Activated CD8-positive, alpha-beta memory T cell treated with anti-CD3 and anti-CD28 coated beads for 48 hours (primary cell): Measurements from ENCODE around the gene VTI1A.
"Not testable (repeated sequence)": the region's sequence is repeated elsewhere in the genome, so short reads cannot be mapped to it uniquely, and the experiment has no call there.

Source experiments
- DNase-seq, 3 experiments: peaks; one replicate each; pipeline ENCODE4 v3.0.0-alpha.2; 2020; ENCODE audit warnings: low read depth in 2 of 3, low spot score in 2 of 3

VTI1A gene

GRCh38 chr10:112716076-112716475 lies 269.1 kb downstream of the VTI1A start:
- DNase-seq = no peak

DNA sequence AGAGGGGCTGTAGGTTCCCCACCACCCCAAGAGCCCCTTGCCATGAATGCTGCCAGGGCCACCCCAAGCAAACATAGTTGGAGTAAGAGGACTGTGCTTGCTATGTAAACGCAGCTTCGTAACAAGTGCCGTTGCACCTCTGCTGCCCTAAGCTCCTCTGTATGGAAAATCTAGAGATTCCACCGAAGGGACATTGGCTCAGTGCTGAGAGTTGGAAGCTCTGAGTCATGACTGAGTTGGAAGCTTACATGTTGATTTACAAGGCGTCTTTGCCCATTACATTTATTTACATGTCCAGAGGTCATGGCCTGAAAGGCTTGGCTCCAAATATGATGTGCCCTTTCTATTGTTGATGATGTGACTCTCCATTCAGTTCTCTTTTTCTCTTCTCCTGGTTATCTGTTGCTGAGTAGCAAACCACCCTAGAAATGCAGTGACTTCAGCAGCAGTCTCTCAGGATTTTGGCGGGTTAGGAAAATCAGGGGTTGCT lies 270.0 kb downstream of the VTI1A start:
- DNase-seq = no peak

DNA sequence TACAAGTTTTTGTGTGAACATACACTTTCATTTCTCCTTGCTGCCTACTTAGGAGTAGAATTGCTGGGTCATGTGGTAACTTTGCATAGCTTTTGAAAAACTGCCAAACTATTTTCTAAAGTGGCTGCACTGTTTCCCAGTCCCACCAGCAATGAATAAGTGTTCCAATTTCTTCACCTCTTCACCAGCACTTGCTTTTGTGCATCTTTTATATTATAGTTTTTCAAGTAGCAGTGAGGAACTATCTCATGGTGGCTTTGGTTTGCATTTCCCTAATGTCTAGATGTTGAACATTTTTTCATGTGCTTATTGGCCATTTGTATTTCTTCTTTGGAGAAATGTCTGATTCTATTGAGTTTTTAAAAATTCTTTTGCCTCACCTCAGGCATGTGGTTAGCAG lies 273.2 kb downstream of the VTI1A start:
- DNase-seq = no peak

GRCh38 chr10:112721080-112721698 lies 274.2 kb downstream of the VTI1A start:
- no peak for DNase-seq

GRCh38 chr10:112722758-112723157 lies 275.7 kb downstream of the VTI1A start:
- no peak for DNase-seq

DNA sequence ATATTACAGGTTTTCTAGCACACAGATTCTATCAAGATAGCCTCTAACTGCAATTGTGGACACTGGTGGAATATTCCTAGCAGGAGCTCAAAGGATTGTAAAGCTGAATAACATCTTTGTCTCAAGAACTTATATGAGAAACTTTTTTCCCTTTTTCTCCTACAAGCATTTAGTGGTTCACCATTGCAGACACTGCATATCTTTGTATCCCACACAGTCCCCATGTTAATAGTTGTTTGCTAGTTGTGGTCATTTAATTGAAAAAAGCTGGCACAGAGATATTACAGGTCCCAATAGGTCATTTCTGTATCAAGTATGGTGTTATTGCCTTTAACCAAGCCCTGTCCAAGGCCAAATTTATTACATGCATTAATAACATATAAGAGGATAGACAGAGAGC lies 276.9 kb downstream of the VTI1A start:
- no peak for DNase-seq

GRCh38 chr10:112724404-112724991 lies 277.5 kb downstream of the VTI1A start:
- no peak for DNase-seq

- no peak for DNase-seq
Observed at GRCh38 chr10:112728118-112728883, 281.3 kb downstream of the VTI1A start.

DNA sequence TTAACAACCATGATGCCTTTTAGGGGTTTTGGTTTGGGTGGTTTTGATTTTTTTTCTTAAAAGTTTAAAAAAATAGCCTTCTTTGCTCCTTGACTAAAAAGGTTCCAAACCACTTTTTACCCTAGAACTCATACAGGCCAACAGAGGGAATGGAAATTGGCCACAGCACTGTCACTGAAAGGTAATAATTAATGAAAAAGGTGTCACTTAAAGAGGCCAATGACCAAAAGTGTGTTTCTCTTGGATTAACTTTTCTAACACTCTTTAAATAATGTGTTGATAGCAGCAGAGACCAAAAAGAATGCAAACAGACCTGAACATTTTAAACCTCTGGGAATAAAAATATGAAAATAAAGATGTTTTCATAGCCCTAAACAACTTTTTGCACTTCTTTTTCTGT lies 282.0 kb downstream of the VTI1A start:
- DNase-seq = no peak

DNA sequence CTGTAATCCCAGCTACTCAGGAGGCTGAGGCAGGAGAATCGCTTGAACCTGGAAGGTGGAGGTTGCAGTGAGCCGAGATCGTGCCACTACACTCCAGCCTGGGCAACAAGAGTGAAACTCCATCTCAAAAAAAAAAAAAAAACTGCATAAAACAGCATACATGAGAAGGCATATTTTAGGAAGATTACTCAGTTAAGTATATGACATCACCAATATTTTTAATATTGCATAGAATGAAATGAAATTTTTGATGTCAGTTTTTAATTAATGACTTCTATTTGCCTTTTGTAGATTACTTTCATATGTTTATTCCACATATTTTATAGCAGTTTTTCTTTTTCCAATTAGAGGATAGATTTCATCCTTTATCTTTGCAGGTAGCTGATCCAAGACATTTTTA lies 284.4 kb downstream of the VTI1A start:
- not testable (repeated sequence) for DNase-seq

DNA sequence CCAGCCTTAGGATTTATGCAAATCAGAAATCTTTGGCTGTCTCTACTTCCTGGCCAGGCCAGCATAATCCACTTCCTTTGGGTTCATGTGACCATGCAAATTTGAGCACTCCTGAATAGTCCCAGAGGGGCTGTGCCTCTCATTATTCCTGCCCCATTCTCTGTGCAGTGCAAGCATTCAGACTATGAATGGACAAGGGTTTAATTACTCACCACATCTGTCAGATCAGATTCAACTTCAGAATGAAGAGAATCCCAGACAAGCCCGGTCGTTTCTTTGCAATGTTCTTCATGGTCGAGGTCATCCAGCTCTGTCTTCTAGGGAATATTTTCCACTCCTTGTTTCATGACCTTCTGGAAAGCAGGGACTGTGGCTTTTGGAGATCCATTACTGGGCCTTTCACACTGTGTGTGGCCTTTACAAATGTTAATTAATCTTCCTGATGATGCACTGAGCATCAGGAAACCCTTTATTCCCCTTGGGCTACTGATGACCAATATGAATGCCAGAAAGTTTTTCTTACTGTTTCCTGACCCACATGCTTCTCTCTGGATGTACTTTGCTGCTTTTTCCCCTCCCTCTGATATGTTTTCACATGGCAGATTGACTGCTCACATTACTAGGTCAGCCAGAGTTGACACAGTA lies 285.4 kb downstream of the VTI1A start:
- DNase-seq = no peak

- no peak for DNase-seq
Observed at GRCh38 chr10:112735041-112735695, 288.2 kb downstream of the VTI1A start.

DNA sequence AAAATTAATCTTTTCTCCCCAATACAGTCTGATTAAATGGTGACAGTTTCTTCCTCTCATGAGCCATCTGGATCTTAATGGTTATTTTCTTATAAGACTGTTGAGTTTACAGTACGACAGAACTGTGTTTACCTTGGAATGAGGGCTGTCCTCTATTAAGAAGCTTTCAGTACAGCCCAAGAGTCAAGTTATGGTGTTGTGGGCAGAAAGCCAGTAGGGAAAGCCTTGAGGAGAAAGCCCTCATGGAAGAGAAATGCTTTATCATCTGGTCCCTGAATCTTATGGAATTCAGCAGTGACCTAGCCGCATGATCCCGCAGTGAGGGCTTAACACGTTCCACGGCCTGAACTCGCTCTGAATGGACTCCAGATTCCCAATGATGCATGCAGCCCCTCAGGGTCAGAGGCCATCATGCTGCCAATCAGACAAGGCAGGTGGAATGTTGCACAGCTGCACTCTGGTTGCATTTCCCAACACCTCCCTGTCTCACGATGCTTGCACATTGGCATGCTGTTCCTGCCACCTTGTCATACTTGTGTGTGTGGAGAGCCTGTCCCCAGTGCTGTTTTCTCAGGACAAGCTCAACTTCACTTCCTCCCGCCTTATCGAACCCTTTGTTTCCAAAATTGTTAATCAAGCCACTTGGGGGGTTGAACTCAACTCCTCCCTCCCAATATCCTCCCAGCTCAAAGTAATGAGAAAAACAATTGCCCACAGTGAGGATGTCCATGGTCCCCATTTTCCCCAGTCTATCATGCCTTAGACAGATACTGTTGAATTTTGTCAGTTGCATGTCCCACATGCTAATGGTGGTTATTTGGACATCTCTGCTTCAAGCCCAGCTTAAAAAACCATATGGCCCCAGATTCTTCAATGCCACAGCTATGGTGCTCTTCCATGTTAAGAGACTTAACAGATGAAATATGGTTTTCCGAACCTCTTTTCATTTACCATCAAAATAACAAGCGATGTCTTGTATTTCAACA lies 291.9 kb downstream of the VTI1A start:
- no peak for DNase-seq

DNA sequence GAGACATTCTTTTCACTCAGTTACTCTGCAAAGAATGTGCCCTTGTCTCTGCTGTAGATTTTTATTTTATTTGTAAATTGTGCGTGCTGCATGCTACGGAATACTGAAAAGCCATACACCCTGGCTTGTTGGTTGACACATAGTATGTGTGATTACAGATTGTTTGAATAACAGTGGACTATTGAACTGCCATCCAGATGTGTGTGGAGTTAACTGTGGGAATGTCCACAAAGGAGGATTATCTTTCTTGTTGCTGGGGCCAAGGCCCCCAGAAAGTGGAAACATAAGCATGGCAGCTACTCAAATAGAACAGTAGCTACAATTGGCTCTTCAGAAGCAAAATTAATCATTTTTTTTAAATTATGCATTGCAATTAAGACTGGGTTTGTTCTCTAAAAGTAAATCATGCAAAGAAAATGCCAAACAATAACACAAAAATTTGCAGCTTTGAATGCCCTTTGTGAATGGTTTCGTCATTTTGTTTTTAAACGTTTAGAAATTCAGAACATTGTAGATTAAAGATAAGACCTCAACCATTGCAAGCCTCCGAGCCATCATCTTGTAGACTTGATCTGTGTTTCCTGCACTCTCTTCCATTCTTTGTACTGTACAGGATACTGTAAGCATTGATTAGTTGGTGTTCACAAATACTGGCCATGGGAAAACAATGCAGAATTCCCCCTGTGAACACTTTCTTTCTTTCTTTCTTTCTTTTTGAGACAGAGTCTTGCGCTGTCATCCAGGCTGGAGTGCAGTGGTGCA lies 292.8 kb downstream of the VTI1A start:
- DNase-seq = no peak

DNA sequence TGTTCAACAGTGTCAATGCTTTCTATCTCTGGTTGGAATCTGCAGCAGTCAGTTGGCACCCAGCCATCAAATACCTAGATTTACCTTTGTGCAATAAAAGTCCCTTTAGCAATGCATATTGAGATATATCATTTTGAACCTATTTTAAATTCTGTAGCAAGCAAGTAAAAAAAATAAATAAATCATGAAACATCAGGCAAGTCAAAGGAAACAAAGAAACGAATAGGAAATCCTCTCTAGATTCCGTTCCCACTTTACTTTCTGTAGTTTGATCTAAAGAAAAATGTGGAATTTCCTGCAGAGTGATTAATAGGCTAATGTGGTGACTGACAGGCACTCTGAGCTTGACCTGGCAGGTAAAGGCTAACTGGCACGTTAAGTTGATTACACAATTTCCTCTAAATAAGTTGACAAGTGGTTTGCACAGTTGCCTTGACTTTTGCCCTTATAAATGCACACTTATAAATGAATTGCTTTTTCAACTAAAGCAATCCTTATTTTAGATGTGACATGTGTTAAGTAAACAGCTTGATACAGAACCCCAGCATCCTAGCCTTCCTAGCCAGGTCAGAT lies 294.9 kb downstream of the VTI1A start:
- no peak for DNase-seq

- no peak for DNase-seq
Observed at GRCh38 chr10:112744181-112745096, 297.4 kb downstream of the VTI1A start.

DNA sequence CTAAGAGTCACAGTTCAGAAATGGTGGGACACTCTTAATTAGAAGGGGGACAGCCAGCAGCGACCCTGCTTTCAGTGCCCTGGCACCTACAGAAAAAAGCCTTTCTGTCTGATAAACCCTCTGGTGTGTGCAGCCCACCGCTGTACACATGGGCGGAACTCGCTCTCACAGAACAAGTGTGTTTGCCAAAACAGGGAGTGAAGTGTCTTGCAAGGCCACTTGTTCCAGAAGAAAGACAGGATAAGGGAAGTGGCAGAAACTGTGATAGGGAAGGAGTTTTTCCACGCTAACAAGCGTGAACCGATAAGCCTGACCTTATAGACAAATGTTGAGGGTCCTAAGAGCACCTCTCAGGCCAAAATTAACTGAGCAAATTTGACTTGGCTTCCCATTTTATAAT lies 299.3 kb downstream of the VTI1A start:
- DNase-seq = no peak
